ENCODE results near the gene FSTL1.

Gene FSTL1

DNA sequence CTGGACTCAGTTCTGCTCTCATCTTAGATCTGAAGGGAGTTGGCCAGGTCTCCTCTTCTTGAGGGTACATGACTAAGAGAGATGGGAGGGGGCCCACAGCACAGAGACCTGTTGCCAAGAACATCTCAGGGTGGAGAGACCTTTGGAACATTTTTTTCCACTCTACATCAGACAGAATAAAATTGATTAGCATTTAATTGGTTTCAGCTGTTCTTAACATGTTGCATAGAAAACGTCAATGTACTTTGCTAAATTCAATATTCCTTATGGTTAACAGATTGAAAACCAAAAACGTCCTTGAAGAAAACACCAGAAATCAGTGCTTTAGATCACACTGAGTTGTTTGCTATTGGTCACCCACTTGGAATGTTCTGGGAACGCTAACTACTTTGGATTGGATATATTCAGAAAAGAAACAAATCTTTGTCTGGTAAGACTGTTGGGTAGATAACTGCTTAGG, 36.4 kb upstream of the FSTL1 start:
- H3K36me3 ChIP-seq (ENCODE audit: control insufficient read depth, insufficient read depth, low read length), result no peaks in the 10 kb centered on the region
- H3K9me3 ChIP-seq (ENCODE audit: control insufficient read depth, low read length), result no peaks in the 10 kb centered on the region
- no peak overlapping the region for H3K4me3 ChIP-seq (ENCODE audit: insufficient read depth, low read depth, low read length)
- no peaks in the 10 kb centered on the region for H3K27me3 ChIP-seq (ENCODE audit: control insufficient read depth, insufficient read depth, low read length, poor library complexity, severe bottlenecking)
- WGBS, 2 experiments, result 97% methylated on average over 3 of the region's 3 CpGs
- no peak overlapping the region for H3K27ac ChIP-seq (ENCODE audit: insufficient read depth, low read depth, low read length, poor library complexity, severe bottlenecking)
- no peaks in the 10 kb centered on the region for H3K4me1 ChIP-seq (ENCODE audit: control insufficient read depth, insufficient read depth, low read length)

DNA sequence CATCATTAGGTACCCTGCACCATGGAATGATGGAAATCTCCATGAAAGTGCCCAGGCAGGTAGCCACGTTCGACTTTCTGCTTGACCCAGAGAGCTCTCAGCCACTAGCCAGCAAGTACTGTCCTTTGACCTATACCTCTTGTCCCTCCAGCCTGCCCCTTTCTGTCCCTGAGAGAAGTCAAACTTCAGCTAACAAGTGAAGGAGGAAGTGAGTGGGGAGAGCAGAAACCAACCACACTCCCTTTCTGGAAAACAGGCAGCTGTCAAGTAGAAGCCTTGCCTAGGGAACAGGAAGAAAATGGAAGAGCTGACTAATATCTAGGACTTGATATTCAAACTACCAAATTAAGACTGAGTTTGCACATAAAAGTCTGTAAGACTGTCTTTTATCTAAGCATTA, 30.3 kb upstream of the FSTL1 start:
- no peaks in the 10 kb centered on the region for H3K36me3 ChIP-seq (ENCODE audit: control insufficient read depth, insufficient read depth, low read length)
- 96 to 97% methylated on average over 2 of the region's 2 CpGs for WGBS, 2 experiments
- no peaks in the 10 kb centered on the region for H3K27me3 ChIP-seq (ENCODE audit: control insufficient read depth, insufficient read depth, low read length, poor library complexity, severe bottlenecking)
- no peaks in the 10 kb centered on the region for H3K4me1 ChIP-seq (ENCODE audit: control insufficient read depth, insufficient read depth, low read length)
- H3K27ac ChIP-seq (ENCODE audit: insufficient read depth, low read depth, low read length, poor library complexity, severe bottlenecking), result no peak overlapping the region
- no peak overlapping the region for H3K4me3 ChIP-seq (ENCODE audit: insufficient read depth, low read depth, low read length)
- no peaks in the 10 kb centered on the region for H3K9me3 ChIP-seq (ENCODE audit: control insufficient read depth, low read length)

DNA sequence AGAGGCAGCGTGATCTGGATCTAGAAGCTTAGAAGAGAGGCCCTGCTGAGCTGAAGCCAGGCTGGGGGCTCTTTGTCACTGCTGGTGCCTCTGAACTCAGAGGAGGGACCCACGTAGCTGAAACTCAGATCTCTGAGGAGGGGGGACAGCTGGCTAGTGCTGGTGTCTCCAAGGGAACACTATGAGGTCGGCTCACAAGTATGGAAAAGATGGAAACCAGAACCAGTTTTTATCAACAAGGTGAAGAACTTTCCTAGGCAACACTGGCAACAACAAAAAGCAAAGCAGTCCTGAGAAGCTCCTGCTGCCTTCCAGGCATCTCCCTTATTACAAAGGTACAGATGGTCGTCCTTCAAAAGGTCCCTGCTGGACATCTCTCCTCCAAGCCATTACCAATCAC, 27.0 kb upstream of the FSTL1 start:
- peaks cover 4% of the 10 kb centered on the region for H3K4me1 ChIP-seq (ENCODE audit: control insufficient read depth, insufficient read depth, low read length)
- H3K4me3 ChIP-seq (ENCODE audit: insufficient read depth, low read depth, low read length), result no peak overlapping the region
- H3K27ac ChIP-seq (ENCODE audit: insufficient read depth, low read depth, low read length, poor library complexity, severe bottlenecking), result no peak overlapping the region
- no peaks in the 10 kb centered on the region for H3K9me3 ChIP-seq (ENCODE audit: control insufficient read depth, low read length)
- H3K36me3 ChIP-seq (ENCODE audit: control insufficient read depth, insufficient read depth, low read length), result no peaks in the 10 kb centered on the region
- H3K27me3 ChIP-seq (ENCODE audit: control insufficient read depth, insufficient read depth, low read length, poor library complexity, severe bottlenecking), result no peaks in the 10 kb centered on the region
- WGBS, 2 experiments, result 72 to 75% methylated on average over 4 of the region's 4 CpGs

DNA sequence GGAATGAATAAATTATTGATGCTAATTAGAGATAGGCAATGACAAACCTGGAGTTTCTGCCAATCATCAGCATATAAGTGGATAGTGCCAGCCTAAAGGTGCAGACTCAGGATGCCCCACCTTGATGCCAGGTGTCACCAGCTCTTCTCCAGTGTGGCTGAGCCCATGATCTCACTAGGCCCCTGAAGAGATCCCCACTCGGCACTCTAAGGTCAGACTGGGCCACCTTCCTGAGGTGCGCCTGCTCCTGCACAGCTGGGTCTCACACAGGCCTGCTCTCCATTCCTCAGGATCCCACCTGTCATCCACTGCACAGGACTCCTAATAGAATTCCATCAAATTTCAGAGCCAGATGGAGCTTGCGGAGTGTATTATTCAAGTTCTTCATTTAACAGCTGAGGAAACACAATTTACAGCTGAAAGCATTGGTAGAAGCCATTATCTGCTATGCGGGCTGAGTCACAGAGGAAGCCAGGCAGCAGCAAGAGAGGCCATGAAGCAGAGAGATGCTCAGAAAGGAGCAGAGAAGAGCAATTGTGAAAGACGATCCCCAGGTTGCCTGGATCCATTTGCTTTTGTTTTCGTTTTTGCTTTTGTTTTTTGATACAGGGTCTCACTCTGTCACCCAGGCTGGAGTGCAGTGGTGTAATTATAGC, 25.1 kb upstream of the FSTL1 start:
- H3K4me1 ChIP-seq (ENCODE audit: control insufficient read depth, insufficient read depth, low read length), result peaks cover 4% of the 10 kb centered on the region

DNA sequence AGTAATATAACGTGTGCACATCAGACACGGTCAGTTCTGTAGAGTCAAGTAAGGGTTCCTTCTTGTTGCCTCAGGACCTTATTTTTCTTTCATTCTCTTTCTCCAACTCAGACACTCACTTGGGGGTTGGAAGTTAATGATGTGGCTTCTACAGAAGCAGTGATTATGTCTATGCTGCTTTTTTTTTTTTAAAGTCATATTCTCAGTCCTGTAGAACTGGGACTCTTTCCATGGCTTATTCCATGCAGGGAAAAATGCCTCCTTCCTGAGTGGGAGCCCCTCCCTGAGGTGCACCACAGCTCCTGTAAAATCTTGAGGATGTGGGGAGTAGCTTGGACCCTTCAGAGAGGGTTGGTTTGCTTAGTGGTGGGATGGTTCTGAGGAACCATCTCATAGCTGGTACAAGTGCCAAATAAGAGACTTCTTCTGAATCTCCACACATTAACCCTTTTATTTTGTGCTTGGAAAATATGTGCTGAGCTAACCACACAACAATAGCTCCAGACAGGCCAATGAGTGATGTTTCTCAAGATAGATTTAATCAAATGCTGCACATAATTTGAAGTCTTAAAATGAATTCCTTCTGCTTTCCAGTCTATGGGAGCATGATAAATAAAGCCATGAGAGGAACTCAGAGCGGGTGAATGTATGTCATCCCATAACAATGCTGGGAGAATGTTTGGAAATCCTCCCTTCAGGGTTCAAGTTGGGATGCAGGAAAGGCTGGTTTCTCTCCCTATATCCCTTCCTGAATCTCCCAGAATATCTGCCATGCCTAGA, 23.3 kb upstream of the FSTL1 start:
- H3K27ac ChIP-seq (ENCODE audit: insufficient read depth, low read depth, low read length, poor library complexity, severe bottlenecking), result no peak overlapping the region
- 92 to 95% methylated on average over 3 of the region's 3 CpGs for WGBS, 2 experiments
- peaks cover 10% of the 10 kb centered on the region for H3K4me1 ChIP-seq (ENCODE audit: control insufficient read depth, insufficient read depth, low read length)
- no peaks in the 10 kb centered on the region for H3K36me3 ChIP-seq (ENCODE audit: control insufficient read depth, insufficient read depth, low read length)
- H3K9me3 ChIP-seq (ENCODE audit: control insufficient read depth, low read length), result no peaks in the 10 kb centered on the region
- H3K4me3 ChIP-seq (ENCODE audit: insufficient read depth, low read depth, low read length), result no peak overlapping the region
- no peaks in the 10 kb centered on the region for H3K27me3 ChIP-seq (ENCODE audit: control insufficient read depth, insufficient read depth, low read length, poor library complexity, severe bottlenecking)

More for the DNA sequence above, 25.1 kb upstream of the FSTL1 start:
- Histone ChIP-seq H3K4me3 (ENCODE audit: insufficient read depth, low read depth, low read length) (no peak overlapping the region), H3K27me3 (ENCODE audit: control insufficient read depth, insufficient read depth, low read length, poor library complexity, severe bottlenecking) (no peaks in the 10 kb centered on the region), H3K27ac (ENCODE audit: insufficient read depth, low read depth, low read length, poor library complexity, severe bottlenecking) (no peak overlapping the region), H3K36me3 (ENCODE audit: control insufficient read depth, insufficient read depth, low read length) (no peaks in the 10 kb centered on the region), H3K9me3 (ENCODE audit: control insufficient read depth, low read length) (no peaks in the 10 kb centered on the region)
- 62 to 63% methylated on average over 6 of the region's 6 CpGs for WGBS, 2 experiments

DNA sequence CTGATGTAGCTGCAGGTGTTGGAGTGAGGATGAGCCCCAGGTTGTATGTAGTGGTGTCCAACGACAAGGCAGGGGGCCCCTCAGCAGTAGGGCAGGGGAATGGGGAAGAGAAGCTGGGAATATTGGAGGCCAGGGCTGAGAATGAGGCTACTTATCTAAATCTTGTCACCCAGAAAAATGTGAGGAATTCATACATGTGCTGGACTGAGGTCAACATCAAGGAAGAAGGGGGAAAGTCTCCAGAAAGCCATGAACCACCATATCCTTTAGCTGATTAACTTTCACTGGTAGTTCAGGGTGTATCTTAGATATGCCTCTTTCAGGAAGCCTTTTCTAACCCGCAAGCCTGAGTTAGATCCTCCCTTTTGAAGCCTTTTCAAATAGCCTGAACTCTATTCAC, 22.6 kb upstream of the FSTL1 start:
- no peaks in the 10 kb centered on the region for H3K9me3 ChIP-seq (ENCODE audit: control insufficient read depth, low read length)
- no peak overlapping the region for H3K27ac ChIP-seq (ENCODE audit: insufficient read depth, low read depth, low read length, poor library complexity, severe bottlenecking)
- no peaks in the 10 kb centered on the region for H3K36me3 ChIP-seq (ENCODE audit: control insufficient read depth, insufficient read depth, low read length)
- peaks cover 11% of the 10 kb centered on the region for H3K4me1 ChIP-seq (ENCODE audit: control insufficient read depth, insufficient read depth, low read length)
- 96 to 97% methylated on average over 2 of the region's 2 CpGs for WGBS, 2 experiments
- H3K27me3 ChIP-seq (ENCODE audit: control insufficient read depth, insufficient read depth, low read length, poor library complexity, severe bottlenecking), result no peaks in the 10 kb centered on the region
- no peak overlapping the region for H3K4me3 ChIP-seq (ENCODE audit: insufficient read depth, low read depth, low read length)

DNA sequence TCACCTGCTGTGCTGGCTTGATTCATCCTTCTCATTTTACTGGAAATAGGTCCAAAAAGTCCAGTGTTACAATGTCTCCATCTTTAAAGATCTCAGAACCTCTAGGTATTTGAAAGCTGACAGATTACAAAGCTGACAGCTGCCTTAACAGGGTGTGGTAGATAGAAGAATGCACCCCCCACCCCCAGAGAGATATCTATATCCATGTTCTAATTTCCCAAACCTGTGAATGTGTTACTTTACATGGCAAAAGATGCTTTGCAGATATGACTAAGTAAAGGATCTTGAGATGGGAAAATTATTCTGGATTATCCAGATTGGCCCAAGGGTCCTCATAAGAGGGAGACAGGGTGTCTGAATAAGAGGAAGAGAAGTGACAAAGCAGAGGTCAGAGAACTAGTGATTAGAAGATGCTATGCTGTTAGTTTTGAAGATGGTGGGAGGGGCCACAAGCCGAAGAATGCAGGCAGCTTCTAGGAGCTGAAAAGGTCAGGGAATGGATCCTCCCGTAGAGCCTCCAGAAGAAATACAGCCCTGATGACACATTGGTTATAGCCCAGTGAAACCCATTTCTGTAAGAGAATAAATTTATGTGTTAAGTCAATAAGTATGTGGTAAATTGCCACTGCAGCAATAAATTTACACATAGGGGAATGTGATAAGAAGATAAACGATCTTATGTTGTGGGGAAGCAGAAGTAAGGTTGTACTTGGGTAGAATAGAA, 21.5 kb upstream of the FSTL1 start:
- 95% methylated on average over 3 of the region's 3 CpGs for WGBS, 2 experiments
- Histone ChIP-seq H3K4me1 (ENCODE audit: control insufficient read depth, insufficient read depth, low read length) (peaks cover 11% of the 10 kb centered on the region), H3K36me3 (ENCODE audit: control insufficient read depth, insufficient read depth, low read length) (no peaks in the 10 kb centered on the region), H3K9me3 (ENCODE audit: control insufficient read depth, low read length) (no peaks in the 10 kb centered on the region), H3K27me3 (ENCODE audit: control insufficient read depth, insufficient read depth, low read length, poor library complexity, severe bottlenecking) (no peaks in the 10 kb centered on the region), H3K27ac (ENCODE audit: insufficient read depth, low read depth, low read length, poor library complexity, severe bottlenecking) (no peak overlapping the region), H3K4me3 (ENCODE audit: insufficient read depth, low read depth, low read length) (no peak overlapping the region)

DNA sequence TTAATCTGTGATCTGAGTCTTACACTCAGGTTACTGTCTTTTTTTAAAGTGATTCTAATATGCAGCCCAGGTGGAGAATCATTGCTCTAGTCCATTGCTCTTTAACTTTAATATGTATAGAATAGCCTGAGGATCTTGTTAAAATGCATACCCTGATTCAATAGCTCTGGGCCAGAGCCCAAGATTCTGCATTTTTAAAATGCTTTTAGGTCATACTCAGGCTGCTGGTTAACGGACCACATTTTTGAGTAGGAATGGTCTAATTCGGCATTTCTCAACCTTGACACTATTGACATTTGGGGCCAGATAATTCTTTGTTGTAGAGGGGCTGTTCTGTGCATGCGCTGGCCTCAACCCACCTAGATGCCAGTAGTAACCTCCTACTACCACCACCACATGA, 20.9 kb upstream of the FSTL1 start:
- Histone ChIP-seq H3K27ac (ENCODE audit: insufficient read depth, low read depth, low read length, poor library complexity, severe bottlenecking) (no peak overlapping the region), H3K27me3 (ENCODE audit: control insufficient read depth, insufficient read depth, low read length, poor library complexity, severe bottlenecking) (no peaks in the 10 kb centered on the region), H3K4me1 (ENCODE audit: control insufficient read depth, insufficient read depth, low read length) (peaks cover 11% of the 10 kb centered on the region), H3K4me3 (ENCODE audit: insufficient read depth, low read depth, low read length) (no peak overlapping the region), H3K9me3 (ENCODE audit: control insufficient read depth, low read length) (no peaks in the 10 kb centered on the region), H3K36me3 (ENCODE audit: control insufficient read depth, insufficient read depth, low read length) (no peaks in the 10 kb centered on the region)
- 89 to 95% methylated on average over 3 of the region's 3 CpGs for WGBS, 2 experiments

DNA sequence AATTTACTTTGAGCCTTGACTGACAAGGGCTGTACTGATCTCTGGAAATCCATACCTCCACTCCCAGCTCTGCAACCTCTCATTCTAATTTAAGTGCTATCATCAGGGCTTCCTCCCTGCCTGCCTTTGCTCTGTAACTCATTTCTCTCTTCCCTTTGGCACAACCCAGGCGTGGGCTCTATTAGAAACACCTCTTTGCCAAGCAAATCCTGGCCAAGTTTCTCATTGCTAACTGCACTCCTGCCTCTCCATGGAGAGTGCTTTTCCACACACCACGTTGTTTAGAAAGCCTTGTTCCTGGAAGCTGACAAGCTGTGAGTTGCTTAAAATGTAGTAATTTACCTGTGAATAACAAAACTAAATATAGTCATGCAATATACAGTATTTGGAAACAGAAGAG, 20.1 kb upstream of the FSTL1 start:
- H3K9me3 ChIP-seq (ENCODE audit: control insufficient read depth, low read length), result no peaks in the 10 kb centered on the region
- peaks cover 11% of the 10 kb centered on the region for H3K4me1 ChIP-seq (ENCODE audit: control insufficient read depth, insufficient read depth, low read length)
- 55 to 76% methylated on average over 1 to 2 of the region's 2 CpGs for WGBS, 2 experiments
- H3K36me3 ChIP-seq (ENCODE audit: control insufficient read depth, insufficient read depth, low read length), result no peaks in the 10 kb centered on the region
- H3K4me3 ChIP-seq (ENCODE audit: insufficient read depth, low read depth, low read length), result no peak overlapping the region
- H3K27me3 ChIP-seq (ENCODE audit: control insufficient read depth, insufficient read depth, low read length, poor library complexity, severe bottlenecking), result no peaks in the 10 kb centered on the region
- H3K27ac ChIP-seq (ENCODE audit: insufficient read depth, low read depth, low read length, poor library complexity, severe bottlenecking), result no peak overlapping the region

DNA sequence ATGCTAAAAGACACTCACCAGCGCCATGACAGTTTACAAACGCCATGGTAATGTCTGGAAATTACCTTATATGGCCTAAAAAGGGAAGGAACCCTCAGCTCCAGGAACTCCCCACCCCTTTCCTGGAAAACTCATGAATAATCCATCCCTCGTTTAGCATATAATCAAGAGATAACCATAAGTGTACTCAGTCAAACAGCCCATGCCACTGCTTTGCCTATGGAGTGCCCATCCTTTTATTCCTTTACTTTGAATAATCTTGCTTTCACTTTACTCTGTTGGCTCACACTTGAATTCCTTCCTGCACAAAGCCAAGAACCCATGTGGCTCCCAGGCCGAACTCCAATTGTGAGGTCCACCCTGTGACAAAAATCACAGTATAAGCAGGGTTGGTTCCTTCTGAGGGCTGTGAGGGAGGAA, 19.1 kb upstream of the FSTL1 start:
- no peak overlapping the region for H3K27ac ChIP-seq (ENCODE audit: insufficient read depth, low read depth, low read length, poor library complexity, severe bottlenecking)
- H3K4me1 ChIP-seq (ENCODE audit: control insufficient read depth, insufficient read depth, low read length), result peaks cover 6% of the 10 kb centered on the region
- no peaks in the 10 kb centered on the region for H3K27me3 ChIP-seq (ENCODE audit: control insufficient read depth, insufficient read depth, low read length, poor library complexity, severe bottlenecking)
- H3K4me3 ChIP-seq (ENCODE audit: insufficient read depth, low read depth, low read length), result no peak overlapping the region
- 86 to 92% methylated on average over 4 of the region's 4 CpGs for WGBS, 2 experiments
- H3K9me3 ChIP-seq (ENCODE audit: control insufficient read depth, low read length), result no peaks in the 10 kb centered on the region
- H3K36me3 ChIP-seq (ENCODE audit: control insufficient read depth, insufficient read depth, low read length), result no peaks in the 10 kb centered on the region

Measured in ectodermal cell (in vitro differentiated cells).